ENCODE data around the gene KCNQ1.

Gene KCNQ1

GRCh38 chr11:2425506-2425905 is 19.3 kb upstream of the KCNQ1 start:
- no peak for DNase-seq (ENCODE audit: low spot score)

GRCh38 chr11:2426221-2426620 is 18.6 kb upstream of the KCNQ1 start:
- DNase-seq (ENCODE audit: low spot score): no peak

GRCh38 chr11:2426826-2427521 is 17.8 kb upstream of the KCNQ1 start:
- no peak for DNase-seq (ENCODE audit: low spot score)

- no peak for DNase-seq (ENCODE audit: low spot score)
Observed at GRCh38 chr11:2427721-2428321, 17.0 kb upstream of the KCNQ1 start.

GRCh38 chr11:2428322-2428795 is 16.4 kb upstream of the KCNQ1 start:
- peak; percentile 74 for DNase-seq (ENCODE audit: low spot score)

GRCh38 chr11:2431395-2431794 is 13.4 kb upstream of the KCNQ1 start:
- DNase-seq (ENCODE audit: low spot score): no peak

GRCh38 chr11:2432171-2432621 is 12.6 kb upstream of the KCNQ1 start:
- DNase-seq (ENCODE audit: low spot score): no peak

- DNase-seq (ENCODE audit: low spot score): no peak
Observed at GRCh38 chr11:2432628-2433071, 12.2 kb upstream of the KCNQ1 start.

- no peak for DNase-seq (ENCODE audit: low spot score)
Observed at GRCh38 chr11:2433106-2433925, 11.5 kb upstream of the KCNQ1 start.

GRCh38 chr11:2434008-2434407 is 10.8 kb upstream of the KCNQ1 start:
- DNase-seq (ENCODE audit: low spot score): no peak

GRCh38 chr11:2434506-2435255 is 10.1 kb upstream of the KCNQ1 start:
- no peak for DNase-seq (ENCODE audit: low spot score)

GRCh38 chr11:2435288-2436012 is 9.4 kb upstream of the KCNQ1 start:
- DNase-seq (ENCODE audit: low spot score): no peak

- DNase-seq (ENCODE audit: low spot score): no peak
Observed at GRCh38 chr11:2436013-2436520, 8.7 kb upstream of the KCNQ1 start.

- DNase-seq (ENCODE audit: low spot score): no peak
Observed at GRCh38 chr11:2436521-2437031, 8.2 kb upstream of the KCNQ1 start.

GRCh38 chr11:2437516-2437915 is 7.3 kb upstream of the KCNQ1 start:
- DNase-seq (ENCODE audit: low spot score): no peak

- DNase-seq (ENCODE audit: low spot score): no peak
Observed at GRCh38 chr11:2439820-2440219, 5.0 kb upstream of the KCNQ1 start.

GRCh38 chr11:2440646-2441045 is 4.2 kb upstream of the KCNQ1 start:
- DNase-seq (ENCODE audit: low spot score): no peak

- no peak for DNase-seq (ENCODE audit: low spot score)
Observed at GRCh38 chr11:2441171-2441570, 3.6 kb upstream of the KCNQ1 start.

- DNase-seq (ENCODE audit: low spot score): no peak
Observed at GRCh38 chr11:2442589-2442988, 2.2 kb upstream of the KCNQ1 start.

GRCh38 chr11:2443406-2443805 is 1.4 kb upstream of the KCNQ1 start:
- DNase-seq (ENCODE audit: low spot score): no peak

All from D341Med (cell line).